GM21423 (cell line): ENCODE measurements around the gene MFAP3L.
"Not testable (repeated sequence)": the region's sequence is repeated elsewhere in the genome, so short reads cannot be mapped to it uniquely, and the experiment has no call there.

ENCODE experiments used
- ATAC-seq: cut with Tn5 transposase; IDR thresholded peaks from one replicate; pipeline ENCODE4 v1.9.1; 2021; ENCODE audit warnings: mild to moderate bottlenecking, moderate library complexity; ENCODE audit not compliant: unreplicated experiment

The MFAP3L gene

GRCh38 chr4:169948271-169948670 lies 77.9 kb downstream of the MFAP3L start:
- no peak for ATAC-seq

DNA sequence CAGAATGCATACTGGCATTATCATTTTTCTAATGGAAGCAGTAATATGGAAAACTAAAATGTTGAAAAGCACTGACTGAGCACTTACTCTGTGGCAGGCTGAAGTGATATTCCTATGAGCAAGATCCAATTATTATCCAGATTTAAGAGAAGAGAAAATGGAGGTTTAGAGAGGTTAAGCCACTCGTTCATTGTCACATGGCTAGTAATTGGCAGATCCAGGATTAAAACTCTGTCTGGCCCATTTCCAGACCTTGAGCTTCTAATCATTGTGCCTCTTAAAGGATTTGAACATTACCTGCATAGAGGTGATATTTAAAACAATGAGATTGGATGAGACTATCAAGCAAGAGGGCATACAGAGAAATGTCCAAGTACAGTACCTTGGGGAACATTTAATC lies 80.6 kb downstream of the MFAP3L start:
- no peak for ATAC-seq

GRCh38 chr4:169943601-169944000 lies 82.6 kb downstream of the MFAP3L start:
- not testable (repeated sequence) for ATAC-seq

DNA sequence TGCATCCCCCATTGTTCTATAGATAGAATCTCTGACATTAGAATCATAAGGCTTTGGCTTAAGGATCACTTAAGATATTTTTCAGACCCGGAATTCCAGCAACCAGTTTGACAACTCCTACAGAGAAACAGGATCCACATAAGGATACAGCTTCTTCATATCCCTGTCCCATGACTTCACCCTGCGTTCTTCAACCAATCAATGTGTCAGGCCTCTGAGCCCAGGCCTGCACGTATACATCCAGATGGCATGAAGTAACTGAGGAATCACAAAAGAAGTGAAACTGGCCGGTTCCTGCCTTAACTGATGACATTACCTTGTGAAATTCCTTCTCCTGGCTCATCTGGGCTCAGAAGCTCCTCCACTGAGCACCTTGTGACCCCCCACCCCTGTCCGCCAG lies 85.1 kb downstream of the MFAP3L start:
- no peak for ATAC-seq

- no peak for ATAC-seq
Measured at GRCh38 chr4:169940460-169940859, 85.7 kb downstream of the MFAP3L start.
